AG04449 (cell line): ENCODE results near the gene TMEM11.

Experiments used
- CTCF ChIA-PET: fragments of 350-600 bp; formaldehyde crosslinking; extraction: SDS; loops from one replicate; lab custom pipeline; 2021; ENCODE audit warnings: antibody characterized with exemption; lab: Yijun Ruan, JAX
- POLR2A ChIA-PET: fragments of 400-600, 350-600 bp; formaldehyde crosslinking; extraction: SDS; loops from one replicate; lab custom pipeline; 2020; ENCODE audit warnings: antibody characterized with exemption, inconsistent platforms; lab: Yijun Ruan, JAX
- DNase-seq: peaks from one replicate; pipeline ENCODE4 v3.0.0-alpha.2; 2010; ENCODE audit warnings: low read depth, low spot score
- H3K4me3 ChIP-seq: 2 replicates; pipeline ENCODE4 v1.5.1; 2011; ENCODE audit warnings: low read depth, mild to moderate bottlenecking, control low read depth, low read length
- CTCF ChIP-seq: IDR thresholded peaks from one replicate; pipeline ENCODE4 v1.5.1; 2011; ENCODE audit warnings: mild to moderate bottlenecking, moderate library complexity, low read length, control low read depth, inconsistent platforms; ENCODE audit not compliant: insufficient read depth; ENCODE audit errors: missing control alignments

The TMEM11 gene

GRCh38 chr17:21249086-21249795 lies 35.3 kb upstream of the TMEM11 start:
- POLR2A ChIA-PET, result no interaction called here
- no peak for TF ChIP-seq CTCF
- no peak overlapping the region for H3K4me3 ChIP-seq
- CTCF ChIA-PET, result interaction anchor here (1.0 to 3.5 kb wide), 8 partner anchors 10 to 262 kb away, joined by 3 to 30 read pairs (median 4); no protein-coding TSS in a partner anchor
- no peak for DNase-seq

DNA sequence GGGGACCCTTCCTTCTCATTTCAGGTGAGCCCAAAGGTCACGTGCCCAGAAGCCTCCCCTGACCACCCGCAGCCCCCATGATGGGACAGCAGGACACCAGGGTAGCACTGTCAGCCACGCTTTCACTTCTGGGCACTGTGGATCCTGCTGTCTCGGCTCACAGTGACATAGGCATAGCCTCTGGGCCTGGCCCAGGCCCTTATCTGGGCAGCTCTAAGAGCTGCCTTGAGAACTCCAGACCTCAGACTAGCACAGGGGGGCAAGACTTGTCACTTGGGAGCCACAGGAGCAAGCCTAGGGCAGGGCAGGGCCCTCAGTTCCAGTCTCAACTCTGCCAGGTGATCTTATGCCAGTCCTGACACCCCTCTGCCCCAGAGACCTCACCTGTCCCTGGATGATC lies 34.5 kb upstream of the TMEM11 start:
- no peak for TF ChIP-seq CTCF
- no peak for DNase-seq
- ChIA-PET POLR2A (no interaction called here), CTCF (interaction anchor here (1.2 to 3.5 kb wide), 3 partner anchors 9 to 120 kb away, joined by 3 to 30 read pairs (median 23); no protein-coding TSS in a partner anchor)
- no peak overlapping the region for H3K4me3 ChIP-seq

- TF ChIP-seq CTCF, result no peak
- DNase-seq, result no peak
- ChIA-PET POLR2A (no interaction called here), CTCF (interaction anchor here (3.5 kb wide), 1 partner anchor 119 kb away, joined by 23 read pairs; no protein-coding TSS in a partner anchor)
- no peak overlapping the region for H3K4me3 ChIP-seq
These were observed 33.7 kb upstream of the TMEM11 start for GRCh38 chr17:21247552-21248258.

GRCh38 chr17:21246698-21247097 lies 32.7 kb upstream of the TMEM11 start:
- no peak overlapping the region for H3K4me3 ChIP-seq
- no peak for DNase-seq
- ChIA-PET CTCF (interaction anchor here (1.2 kb wide), 1 partner anchor 265 kb away, joined by 3 read pairs; no protein-coding TSS in a partner anchor), POLR2A (no interaction called here)
- TF ChIP-seq CTCF, result no peak

DNA sequence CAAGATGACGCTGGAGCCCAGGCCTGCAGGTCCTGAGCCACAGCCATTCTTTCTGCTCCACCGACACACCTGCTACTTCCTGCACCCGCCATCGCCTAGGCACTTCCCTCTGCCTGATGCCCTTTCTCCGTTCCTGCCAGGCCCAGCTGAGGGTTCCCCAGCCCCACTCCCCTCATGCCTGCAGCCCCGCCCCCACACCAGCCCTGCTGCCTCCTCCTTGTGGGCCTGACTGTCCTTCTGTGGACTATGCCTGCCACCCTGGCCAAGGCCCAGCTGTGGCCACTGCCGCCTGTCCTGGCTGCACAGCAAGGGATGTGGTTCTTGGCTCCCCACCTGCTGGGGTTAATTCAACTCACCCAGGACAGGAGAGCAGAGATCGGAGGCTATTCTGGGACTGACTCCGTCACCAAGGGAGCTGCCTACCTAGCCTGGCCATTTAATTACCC lies 31.7 kb upstream of the TMEM11 start:
- DNase-seq, result no peak
- POLR2A ChIA-PET, result no interaction called here
- TF ChIP-seq CTCF, result no peak
- CTCF ChIA-PET, result interaction anchor here (1.2 kb wide), 1 partner anchor 266 kb away, joined by 3 read pairs; no protein-coding TSS in a partner anchor
- H3K4me3 ChIP-seq, result no peak overlapping the region
